Measurements from ENCODE around the gene ZFYVE16.

The ZFYVE16 gene

DNA sequence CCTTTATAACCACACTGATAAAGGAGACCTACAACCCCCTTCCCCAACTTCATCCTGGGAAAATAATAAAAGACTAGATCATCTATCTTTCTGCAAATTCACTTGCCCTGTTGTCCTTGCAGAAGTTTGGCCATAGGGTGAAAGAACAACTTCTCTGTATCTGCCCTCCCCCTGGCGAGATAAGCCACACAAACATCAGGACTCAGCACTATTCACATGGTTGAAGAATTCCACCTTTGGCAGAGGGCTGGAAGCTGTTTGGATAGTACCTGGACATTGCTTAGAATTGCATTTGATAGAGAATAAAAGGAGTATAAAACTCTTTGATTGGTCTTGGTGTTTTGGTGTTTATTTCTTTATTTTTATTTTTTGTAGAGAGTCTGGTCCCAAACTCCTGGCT is 97.0 kb downstream of the ZFYVE16 start:
- no peak for TF ChIP-seq EGR1 (IDR thresholded peaks at IDR 0.05)

DNA sequence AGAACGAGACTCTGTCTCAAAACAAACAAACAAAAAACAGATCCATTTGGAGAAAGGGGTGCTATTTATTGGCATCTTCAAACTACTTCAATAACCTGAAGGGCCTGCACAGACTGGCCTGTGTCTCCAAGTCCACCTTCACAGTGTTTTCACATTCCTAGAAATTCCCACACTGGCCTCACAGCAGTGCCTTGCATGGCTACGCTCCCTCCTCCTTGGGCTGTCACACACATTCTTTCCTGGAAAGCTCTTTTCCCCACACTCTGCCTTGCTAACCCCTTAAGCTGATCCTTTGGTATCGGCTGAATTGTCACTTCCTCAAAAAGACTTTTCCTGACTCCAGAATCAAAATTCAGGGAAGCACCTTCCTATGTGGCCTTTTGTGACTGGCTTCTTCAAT is 99.8 kb downstream of the ZFYVE16 start:
- TF ChIP-seq TCF12 (IDR thresholded peaks at IDR 0.05; ENCODE audit: low read depth): no peak
- TF ChIP-seq, protein P1, sequence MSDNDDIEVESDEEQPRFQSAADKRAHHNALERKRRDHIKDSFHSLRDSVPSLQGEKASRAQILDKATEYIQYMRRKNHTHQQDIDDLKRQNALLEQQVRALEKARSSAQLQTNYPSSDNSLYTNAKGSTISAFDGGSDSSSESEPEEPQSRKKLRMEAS (IDR thresholded peaks at IDR 0.05): no peak
- no peak for TF ChIP-seq ZBTB7A (IDR thresholded peaks at IDR 0.05; ENCODE audit: low read depth)
- TF ChIP-seq YY1 (IDR thresholded peaks at IDR 0.05; ENCODE audit: low read depth): no peak
- TF ChIP-seq, protein P2, sequence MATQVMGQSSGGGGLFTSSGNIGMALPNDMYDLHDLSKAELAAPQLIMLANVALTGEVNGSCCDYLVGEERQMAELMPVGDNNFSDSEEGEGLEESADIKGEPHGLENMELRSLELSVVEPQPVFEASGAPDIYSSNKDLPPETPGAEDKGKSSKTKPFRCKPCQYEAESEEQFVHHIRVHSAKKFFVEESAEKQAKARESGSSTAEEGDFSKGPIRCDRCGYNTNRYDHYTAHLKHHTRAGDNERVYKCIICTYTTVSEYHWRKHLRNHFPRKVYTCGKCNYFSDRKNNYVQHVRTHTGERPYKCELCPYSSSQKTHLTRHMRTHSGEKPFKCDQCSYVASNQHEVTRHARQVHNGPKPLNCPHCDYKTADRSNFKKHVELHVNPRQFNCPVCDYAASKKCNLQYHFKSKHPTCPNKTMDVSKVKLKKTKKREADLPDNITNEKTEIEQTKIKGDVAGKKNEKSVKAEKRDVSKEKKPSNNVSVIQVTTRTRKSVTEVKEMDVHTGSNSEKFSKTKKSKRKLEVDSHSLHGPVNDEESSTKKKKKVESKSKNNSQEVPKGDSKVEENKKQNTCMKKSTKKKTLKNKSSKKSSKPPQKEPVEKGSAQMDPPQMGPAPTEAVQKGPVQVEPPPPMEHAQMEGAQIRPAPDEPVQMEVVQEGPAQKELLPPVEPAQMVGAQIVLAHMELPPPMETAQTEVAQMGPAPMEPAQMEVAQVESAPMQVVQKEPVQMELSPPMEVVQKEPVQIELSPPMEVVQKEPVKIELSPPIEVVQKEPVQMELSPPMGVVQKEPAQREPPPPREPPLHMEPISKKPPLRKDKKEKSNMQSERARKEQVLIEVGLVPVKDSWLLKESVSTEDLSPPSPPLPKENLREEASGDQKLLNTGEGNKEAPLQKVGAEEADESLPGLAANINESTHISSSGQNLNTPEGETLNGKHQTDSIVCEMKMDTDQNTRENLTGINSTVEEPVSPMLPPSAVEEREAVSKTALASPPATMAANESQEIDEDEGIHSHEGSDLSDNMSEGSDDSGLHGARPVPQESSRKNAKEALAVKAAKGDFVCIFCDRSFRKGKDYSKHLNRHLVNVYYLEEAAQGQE (IDR thresholded peaks at IDR 0.05; ENCODE audit: low read depth): no peak
- no peak for TF ChIP-seq EP300 (IDR thresholded peaks at IDR 0.05; ENCODE audit: borderline replicate concordance)
- no peak for TF ChIP-seq NFIC (IDR thresholded peaks at IDR 0.05)
- no peak for TF ChIP-seq RAD21 (IDR thresholded peaks at IDR 0.05; ENCODE audit: low read depth)
- TF ChIP-seq FOXM1 (IDR thresholded peaks at IDR 0.05; ENCODE audit: borderline replicate concordance, low read depth): no peak
- TF ChIP-seq TEAD4 (IDR thresholded peaks at IDR 0.05): no peak
- no peak for TF ChIP-seq TAF1 (IDR thresholded peaks at IDR 0.05; ENCODE audit: low read depth)
- TF ChIP-seq CREB1 (IDR thresholded peaks at IDR 0.05; ENCODE audit: low read depth): no peak
- no peak for TF ChIP-seq EGR1 (IDR thresholded peaks at IDR 0.05)
- TF ChIP-seq CEBPB (IDR thresholded peaks at IDR 0.05): no peak
- TF ChIP-seq, protein P3, sequence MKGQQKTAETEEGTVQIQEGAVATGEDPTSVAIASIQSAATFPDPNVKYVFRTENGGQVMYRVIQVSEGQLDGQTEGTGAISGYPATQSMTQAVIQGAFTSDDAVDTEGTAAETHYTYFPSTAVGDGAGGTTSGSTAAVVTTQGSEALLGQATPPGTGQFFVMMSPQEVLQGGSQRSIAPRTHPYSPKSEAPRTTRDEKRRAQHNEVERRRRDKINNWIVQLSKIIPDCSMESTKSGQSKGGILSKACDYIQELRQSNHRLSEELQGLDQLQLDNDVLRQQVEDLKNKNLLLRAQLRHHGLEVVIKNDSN (IDR thresholded peaks at IDR 0.05): no peak

DNA sequence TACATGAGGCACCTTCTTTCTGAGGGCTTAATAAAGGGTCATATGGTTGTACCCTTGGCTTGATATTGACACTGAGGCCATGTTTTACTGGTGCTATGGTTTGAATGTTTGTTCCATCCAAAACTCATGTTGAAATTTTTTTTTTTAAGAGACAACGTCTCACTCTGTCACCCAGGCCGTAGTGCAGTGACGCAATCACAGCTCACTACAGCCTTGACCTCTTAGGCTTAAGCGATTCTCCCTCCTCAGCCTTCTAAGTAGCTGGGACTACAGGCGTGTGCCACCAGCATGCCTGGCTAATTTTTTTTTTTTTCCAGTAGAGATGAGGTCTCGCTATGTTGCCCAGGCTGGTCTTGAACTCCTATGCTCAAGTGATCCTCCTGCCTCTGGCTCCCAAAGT is 101.0 kb downstream of the ZFYVE16 start:
- TF ChIP-seq RAD21 (IDR thresholded peaks at IDR 0.05; ENCODE audit: low read depth): no peak
- no peak for TF ChIP-seq EGR1 (IDR thresholded peaks at IDR 0.05)
- no peak for TF ChIP-seq CREB1 (IDR thresholded peaks at IDR 0.05; ENCODE audit: low read depth)
- TF ChIP-seq EP300 (IDR thresholded peaks at IDR 0.05; ENCODE audit: borderline replicate concordance): no peak
- TF ChIP-seq TAF1 (IDR thresholded peaks at IDR 0.05; ENCODE audit: low read depth): no peak
- no peak for TF ChIP-seq FOXM1 (IDR thresholded peaks at IDR 0.05; ENCODE audit: borderline replicate concordance, low read depth)

DNA sequence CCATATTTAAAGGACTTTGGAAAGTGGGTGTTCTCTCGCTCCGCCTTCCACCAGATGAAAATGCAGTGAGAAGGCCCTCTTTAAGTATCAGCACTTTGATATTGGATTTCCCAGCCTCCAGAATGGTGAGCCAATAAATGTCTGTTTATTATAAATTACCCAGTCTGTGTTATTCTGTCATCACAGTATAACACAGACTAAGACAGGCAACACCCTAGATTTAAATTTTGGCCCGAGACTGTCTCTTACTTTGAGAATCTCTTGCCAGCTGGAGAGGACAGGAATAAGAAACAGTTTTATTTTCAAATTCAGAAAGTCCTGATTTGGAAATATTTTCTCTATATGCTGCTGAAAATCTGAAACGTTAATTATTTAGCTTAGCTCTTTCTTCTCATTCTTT is 101.5 kb downstream of the ZFYVE16 start:
- TF ChIP-seq CREB1 (IDR thresholded peaks at IDR 0.05; ENCODE audit: low read depth) (no peak), ZBTB7A (IDR thresholded peaks at IDR 0.05; ENCODE audit: low read depth) (no peak), EP300 (IDR thresholded peaks at IDR 0.05; ENCODE audit: borderline replicate concordance) (no peak), NFIC (IDR thresholded peaks at IDR 0.05) (no peak), RAD21 (IDR thresholded peaks at IDR 0.05; ENCODE audit: low read depth) (no peak)
- TF ChIP-seq, protein P1 (IDR thresholded peaks at IDR 0.05): no peak

DNA sequence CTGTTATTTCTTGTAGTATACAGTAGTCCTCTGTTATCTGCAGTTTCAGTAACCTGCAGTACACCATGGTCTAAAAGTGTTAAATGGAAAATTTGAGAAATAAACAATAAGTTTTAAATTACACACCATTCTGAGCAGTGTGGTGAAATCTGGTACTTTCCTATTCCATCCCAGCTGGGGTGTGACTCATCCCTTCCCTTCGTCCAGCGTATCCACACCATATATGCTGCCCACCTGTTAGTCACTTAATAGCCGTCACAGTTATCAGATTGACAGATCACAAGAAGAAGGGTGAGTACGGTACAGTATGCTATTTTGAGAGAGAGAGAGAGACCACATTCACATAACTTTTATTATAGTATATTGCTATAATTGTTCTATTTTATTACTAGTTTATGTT is 109.0 kb downstream of the ZFYVE16 start:
- TF ChIP-seq ZBTB7A (IDR thresholded peaks at IDR 0.05; ENCODE audit: low read depth): no peak
- TF ChIP-seq NFIC (IDR thresholded peaks at IDR 0.05): no peak
- TF ChIP-seq YY1 (IDR thresholded peaks at IDR 0.05; ENCODE audit: low read depth): no peak
- no peak for TF ChIP-seq TCF12 (IDR thresholded peaks at IDR 0.05; ENCODE audit: low read depth)
- TF ChIP-seq TAF1 (IDR thresholded peaks at IDR 0.05; ENCODE audit: low read depth): no peak
- no peak for TF ChIP-seq CREB1 (IDR thresholded peaks at IDR 0.05; ENCODE audit: low read depth)
- no peak for TF ChIP-seq FOXM1 (IDR thresholded peaks at IDR 0.05; ENCODE audit: borderline replicate concordance, low read depth)
- TF ChIP-seq CEBPB (IDR thresholded peaks at IDR 0.05): no peak
- TF ChIP-seq, protein P2 (IDR thresholded peaks at IDR 0.05; ENCODE audit: low read depth): no peak
- TF ChIP-seq TEAD4 (IDR thresholded peaks at IDR 0.05): no peak
